Liver (tissue), 9 donors: ENCODE results near the gene SLC17A2. TPM values are rescaled to one million over a fixed set of nuclear protein-coding genes. Genes with fewer than 3 reads are reported as not detected.

Source experiments
- DNase-seq: peaks from one replicate; pipeline ENCODE4 v3.0.0-alpha.2; 2017; ENCODE audit warnings: low spot score
- H3K27ac ChIP-seq, 2 donors: one replicate each; pipeline ENCODE4 v1.7.0; 2013; ENCODE audit warnings: inconsistent platforms in 2 of 2, low read length in 2 of 2, control low read depth in 1 of 2, low read depth in 1 of 2, mild to moderate bottlenecking in 1 of 2
- H3K27me3 ChIP-seq, 4 donors: one replicate each; pipeline versions ENCODE4 v1.6.1 to v1.7.0; 2013; ENCODE audit warnings: low read length in 3 of 4, inconsistent platforms in 1 of 4, mild to moderate bottlenecking in 1 of 4, moderate library complexity in 1 of 4; ENCODE audit not compliant: control insufficient read depth in 4 of 4, insufficient read depth in 4 of 4
- H3K36me3 ChIP-seq, 4 donors: one replicate each; pipeline versions ENCODE4 v1.6.1 to v1.7.0; 2013; ENCODE audit warnings: low read length in 3 of 4, mild to moderate bottlenecking in 3 of 4, low read depth in 1 of 4, moderate library complexity in 1 of 4; ENCODE audit not compliant: control insufficient read depth in 4 of 4, insufficient read depth in 3 of 4
- H3K4me1 ChIP-seq, 4 donors: one replicate each; pipeline versions ENCODE4 v1.6.1 to v1.7.0; 2013; ENCODE audit warnings: low read length in 3 of 4, mild to moderate bottlenecking in 3 of 4, moderate library complexity in 1 of 4; ENCODE audit not compliant: control insufficient read depth in 4 of 4, insufficient read depth in 4 of 4
- H3K4me3 ChIP-seq, 3 donors: one replicate each; pipeline versions ENCODE4 v1.6.1 to v1.7.0; 2013; ENCODE audit warnings: low read length in 3 of 3, control low read depth in 1 of 3, low read depth in 1 of 3, mild to moderate bottlenecking in 1 of 3
- H3K9ac ChIP-seq, 2 donors: one replicate each; pipeline ENCODE4 v1.7.0; 2013; ENCODE audit warnings: low read length in 2 of 2, mild to moderate bottlenecking in 2 of 2, moderate library complexity in 2 of 2, control low read depth in 1 of 2, low read depth in 1 of 2
- H3K9me3 ChIP-seq, 4 donors: one replicate each; pipeline versions ENCODE4 v1.6.1 to v1.7.0; 2013; ENCODE audit warnings: low read length in 3 of 4; ENCODE audit not compliant: control insufficient read depth in 4 of 4
- ATF3 ChIP-seq: IDR thresholded peaks from 2 replicates; pipeline ENCODE4 v1.6.1; 2016; ENCODE audit warnings: antibody characterized with exemption
- FOXA1 ChIP-seq: IDR thresholded peaks from 2 replicates; pipeline ENCODE4 v1.6.1; 2016; ENCODE audit warnings: antibody characterized with exemption
- GABPA ChIP-seq, 2 donors: IDR thresholded peaks in 1 of 2; conservative IDR thresholded peaks in 1 of 2; 2 replicates each; pipeline ENCODE4 v1.6.1; 2016; ENCODE audit warnings: antibody characterized with exemption in 2 of 2, mild to moderate bottlenecking in 1 of 2, moderate library complexity in 1 of 2
- HNF4A ChIP-seq, 2 donors: conservative IDR thresholded peaks; 2 replicates each; pipeline ENCODE4 v1.6.1; 2016; ENCODE audit warnings: antibody characterized with exemption in 2 of 2, mild to moderate bottlenecking in 2 of 2
- HNF4G ChIP-seq: IDR thresholded peaks from 2 replicates; pipeline ENCODE4 v1.6.1; 2016; ENCODE audit warnings: antibody characterized with exemption
- JUND ChIP-seq, 2 donors: IDR thresholded peaks; 2 replicates each; pipeline ENCODE4 v1.6.1; 2016; ENCODE audit warnings: antibody characterized with exemption in 2 of 2
- NR2F2 ChIP-seq: IDR thresholded peaks from 2 replicates; pipeline ENCODE4 v1.6.1; 2016; ENCODE audit warnings: antibody characterized with exemption
- RAD21 ChIP-seq, 2 donors: IDR thresholded peaks; 2 replicates each; pipeline ENCODE4 v1.6.1; 2016; ENCODE audit warnings: antibody characterized with exemption in 2 of 2, mild to moderate bottlenecking in 2 of 2
- SP1 ChIP-seq: IDR thresholded peaks from 2 replicates; pipeline ENCODE4 v1.6.1; 2018; ENCODE audit warnings: antibody characterized with exemption, mild to moderate bottlenecking
- TAF1 ChIP-seq: conservative IDR thresholded peaks from 2 replicates; pipeline ENCODE4 v1.6.1; 2016; ENCODE audit warnings: antibody characterized with exemption, mild to moderate bottlenecking
- YY1 ChIP-seq: IDR thresholded peaks from 2 replicates; pipeline ENCODE4 v1.6.1; 2016; ENCODE audit warnings: antibody characterized with exemption, mild to moderate bottlenecking
- WGBS: extraction: QIAGEN DNeasy Blood & Tissue Kit; methylation state at CpG from one replicate; pipeline ENCODE4 v1.1.7; 2013; 5-methylcytosine and 5-hydroxymethylcytosine counted together
- polyA plus RNA-seq, 2 donors: library from polyadenylated mRNA; stranded (reverse) in 1 of 2; unstranded in 1 of 2; fragments of 200-250 nt in 1 of 2; fragments of >200 nt in 1 of 2; fragmentation: Nextera tagmentation in 1 of 2; extraction: Ambion mirVana in 1 of 2; gene quantifications; one replicate each; pipeline versions ENCODE4 v1.2.1 to v1.2.3, GENCODE V29; 2013 to 2015
- total RNA-seq, 2 donors: library from RNA; depleted of rRNA; stranded (reverse); fragments of >200 nt; gene quantifications; one replicate each; pipeline ENCODE4 v1.2.3, GENCODE V29; 2014
- TF ChIP-seq, protein P1 (sequence below): IDR thresholded peaks from 2 replicates; pipeline ENCODE4 v1.6.1; 2016; ENCODE audit warnings: antibody characterized with exemption
- TF ChIP-seq, protein P2 (sequence below): fragments of 150-350 bp; IDR thresholded peaks from 2 replicates; pipeline ENCODE4 v1.5.1; 2017; ENCODE audit warnings: improper control_type of control experiment, low read depth, low read length; ENCODE audit not compliant: missing input control
- TF ChIP-seq, protein P3 (sequence below): IDR thresholded peaks from 2 replicates; pipeline ENCODE4 v1.6.1; 2016; ENCODE audit warnings: antibody characterized with exemption
- TF ChIP-seq, protein P4 (sequence below): IDR thresholded peaks from 2 replicates; pipeline ENCODE4 v1.6.1; 2016; ENCODE audit warnings: antibody characterized with exemption, mild to moderate bottlenecking
- donor health status: healthy.
- donor health status: healthy.
- donor health status: healthy.
- donor health status: healthy.
- donor health status: healthy.

SLC17A2 gene
- total and polyA plus RNA-seq, 4 donors: 26.2 to 88.1 (median 37.8) TPM

DNA sequence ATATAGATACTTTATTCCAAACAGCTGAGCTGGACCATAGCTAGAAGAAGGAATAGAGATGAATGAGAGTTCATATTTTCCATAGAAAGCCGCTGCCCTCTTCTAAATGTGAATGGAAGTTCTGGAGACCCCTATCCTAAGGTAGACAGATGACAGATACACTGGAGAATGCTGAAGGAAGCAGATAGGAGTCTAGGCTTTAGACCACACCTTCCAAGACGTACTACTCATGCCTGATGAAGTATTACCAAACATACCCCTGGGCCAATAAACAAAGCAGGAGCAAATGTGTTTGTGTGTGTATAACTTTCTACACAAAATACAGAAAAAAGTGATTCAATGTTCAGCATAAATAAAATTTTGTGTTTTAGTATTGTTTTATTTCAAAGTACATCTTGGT lies 9.1 kb upstream of the SLC17A2 start:
- WGBS: 89% methylated on average over 2 of the region's 2 CpGs
- H3K4me1 ChIP-seq: no peaks in the 10 kb centered on the region
- H3K4me3 ChIP-seq: no peak overlapping the region
- H3K27me3 ChIP-seq: no peaks in the 10 kb centered on the region
- H3K27ac ChIP-seq: no peak overlapping the region
- DNase-seq: no peak
- H3K9me3 ChIP-seq: no peaks in the 10 kb centered on the region
- H3K9ac ChIP-seq: no peak overlapping the region
- H3K36me3 ChIP-seq: no peaks in the 10 kb centered on the region
- TF ChIP-seq HNF4G: no peak
- TF ChIP-seq TAF1: no peak
- TF ChIP-seq NR2F2: no peak
- TF ChIP-seq FOXA1: no peak

DNA sequence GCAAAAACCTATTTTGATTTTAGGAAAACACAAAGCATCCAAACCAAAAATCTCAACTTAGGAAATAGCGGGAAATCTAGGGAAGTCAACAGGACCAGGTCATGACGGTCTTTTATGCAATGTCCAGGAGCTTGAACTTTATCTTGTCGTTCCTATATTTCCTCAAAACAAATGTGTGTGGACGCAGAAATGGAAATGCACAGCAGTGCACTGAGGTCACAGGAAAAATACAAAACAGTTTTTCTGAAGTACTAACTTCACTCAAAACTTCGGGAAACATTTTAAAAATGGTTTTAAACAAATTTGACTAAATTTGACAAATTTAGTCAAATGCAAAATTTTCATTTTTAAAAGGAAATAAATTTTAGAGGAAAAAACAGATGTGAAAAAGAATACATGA lies 5.5 kb upstream of the SLC17A2 start:
- DNase-seq: no peak
- H3K27me3 ChIP-seq: no peaks in the 10 kb centered on the region
- no peak for TF ChIP-seq HNF4A (conservative IDR thresholded peaks at IDR 0.05)
- TF ChIP-seq GABPA (IDR thresholded peaks at IDR 0.05 in 1 of 2, conservative IDR thresholded peaks at IDR 0.05 in 1 of 2): no peak
- TF ChIP-seq JUND (IDR thresholded peaks at IDR 0.05): no peak
- no peak for TF ChIP-seq SP1
- TF ChIP-seq, protein P1, sequence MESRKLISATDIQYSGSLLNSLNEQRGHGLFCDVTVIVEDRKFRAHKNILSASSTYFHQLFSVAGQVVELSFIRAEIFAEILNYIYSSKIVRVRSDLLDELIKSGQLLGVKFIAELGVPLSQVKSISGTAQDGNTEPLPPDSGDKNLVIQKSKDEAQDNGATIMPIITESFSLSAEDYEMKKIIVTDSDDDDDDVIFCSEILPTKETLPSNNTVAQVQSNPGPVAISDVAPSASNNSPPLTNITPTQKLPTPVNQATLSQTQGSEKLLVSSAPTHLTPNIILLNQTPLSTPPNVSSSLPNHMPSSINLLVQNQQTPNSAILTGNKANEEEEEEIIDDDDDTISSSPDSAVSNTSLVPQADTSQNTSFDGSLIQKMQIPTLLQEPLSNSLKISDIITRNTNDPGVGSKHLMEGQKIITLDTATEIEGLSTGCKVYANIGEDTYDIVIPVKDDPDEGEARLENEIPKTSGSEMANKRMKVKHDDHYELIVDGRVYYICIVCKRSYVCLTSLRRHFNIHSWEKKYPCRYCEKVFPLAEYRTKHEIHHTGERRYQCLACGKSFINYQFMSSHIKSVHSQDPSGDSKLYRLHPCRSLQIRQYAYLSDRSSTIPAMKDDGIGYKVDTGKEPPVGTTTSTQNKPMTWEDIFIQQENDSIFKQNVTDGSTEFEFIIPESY: no peak
- TF ChIP-seq, protein P2, sequence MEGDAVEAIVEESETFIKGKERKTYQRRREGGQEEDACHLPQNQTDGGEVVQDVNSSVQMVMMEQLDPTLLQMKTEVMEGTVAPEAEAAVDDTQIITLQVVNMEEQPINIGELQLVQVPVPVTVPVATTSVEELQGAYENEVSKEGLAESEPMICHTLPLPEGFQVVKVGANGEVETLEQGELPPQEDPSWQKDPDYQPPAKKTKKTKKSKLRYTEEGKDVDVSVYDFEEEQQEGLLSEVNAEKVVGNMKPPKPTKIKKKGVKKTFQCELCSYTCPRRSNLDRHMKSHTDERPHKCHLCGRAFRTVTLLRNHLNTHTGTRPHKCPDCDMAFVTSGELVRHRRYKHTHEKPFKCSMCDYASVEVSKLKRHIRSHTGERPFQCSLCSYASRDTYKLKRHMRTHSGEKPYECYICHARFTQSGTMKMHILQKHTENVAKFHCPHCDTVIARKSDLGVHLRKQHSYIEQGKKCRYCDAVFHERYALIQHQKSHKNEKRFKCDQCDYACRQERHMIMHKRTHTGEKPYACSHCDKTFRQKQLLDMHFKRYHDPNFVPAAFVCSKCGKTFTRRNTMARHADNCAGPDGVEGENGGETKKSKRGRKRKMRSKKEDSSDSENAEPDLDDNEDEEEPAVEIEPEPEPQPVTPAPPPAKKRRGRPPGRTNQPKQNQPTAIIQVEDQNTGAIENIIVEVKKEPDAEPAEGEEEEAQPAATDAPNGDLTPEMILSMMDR: no peak
- no peak for TF ChIP-seq ATF3
- no peak overlapping the region for H3K27ac ChIP-seq
- H3K4me1 ChIP-seq: peaks cover 2 to 16% (median 6%) of the 10 kb centered on the region in 4 donors
- no peaks in the 10 kb centered on the region for H3K36me3 ChIP-seq
- no peaks in the 10 kb centered on the region for H3K9me3 ChIP-seq
- 85% methylated on average over 5 of the region's 5 CpGs for WGBS
- no peak overlapping the region for H3K9ac ChIP-seq
- no peak overlapping the region for H3K4me3 ChIP-seq

DNA sequence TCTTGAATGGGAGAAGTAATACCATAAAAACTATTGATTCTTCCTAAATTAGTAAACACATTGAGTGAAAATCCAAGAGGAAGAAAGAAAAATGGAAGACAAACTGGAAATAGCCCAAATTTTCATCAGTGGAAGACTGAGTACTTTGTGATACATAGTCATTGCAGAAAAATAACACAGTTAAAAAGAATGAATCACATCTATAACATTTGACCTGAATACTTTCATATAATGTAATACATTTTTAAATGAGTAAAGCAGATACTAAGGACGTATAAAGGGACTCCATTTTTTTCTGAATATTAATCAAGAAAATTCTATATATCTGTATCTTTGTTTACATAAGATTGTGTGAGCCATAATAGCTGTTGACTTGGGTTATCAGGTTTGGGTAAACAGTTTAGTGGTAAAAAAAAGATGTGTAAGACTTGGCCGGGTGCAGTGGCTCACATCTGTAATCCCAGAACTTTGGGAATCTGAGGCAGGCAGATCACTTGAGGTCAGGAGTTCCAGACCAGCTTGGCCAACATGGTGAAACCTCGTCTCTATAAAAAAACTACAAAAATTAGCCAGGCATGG lies 4.3 kb upstream of the SLC17A2 start:
- WGBS: 71% methylated on average over 3 of the region's 3 CpGs
- Histone ChIP-seq H3K27ac (no peak overlapping the region), H3K36me3 (no peaks in the 10 kb centered on the region)

More for the DNA sequence above, 4.3 kb upstream of the SLC17A2 start:
- Histone ChIP-seq H3K9ac (no peak overlapping the region), H3K4me1 (peaks cover 4 to 19% (median 8%) of the 10 kb centered on the region in 4 donors), H3K9me3 (no peaks in the 10 kb centered on the region), H3K4me3 (no peak overlapping the region), H3K27me3 (no peaks in the 10 kb centered on the region)
- TF ChIP-seq GABPA (IDR thresholded peaks at IDR 0.05 in 1 of 2, conservative IDR thresholded peaks at IDR 0.05 in 1 of 2) (no peak), ATF3 (no peak), HNF4G (no peak), JUND (IDR thresholded peaks at IDR 0.05) (no peak), YY1 (no peak), NR2F2 (no peak), HNF4A (conservative IDR thresholded peaks at IDR 0.05) (no peak), RAD21 (IDR thresholded peaks at IDR 0.05) (no peak), FOXA1 (no peak), TAF1 (no peak)
- TF ChIP-seq, protein P3, sequence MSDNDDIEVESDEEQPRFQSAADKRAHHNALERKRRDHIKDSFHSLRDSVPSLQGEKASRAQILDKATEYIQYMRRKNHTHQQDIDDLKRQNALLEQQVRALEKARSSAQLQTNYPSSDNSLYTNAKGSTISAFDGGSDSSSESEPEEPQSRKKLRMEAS: no peak
- TF ChIP-seq, protein P1: no peak
- TF ChIP-seq, protein P4, sequence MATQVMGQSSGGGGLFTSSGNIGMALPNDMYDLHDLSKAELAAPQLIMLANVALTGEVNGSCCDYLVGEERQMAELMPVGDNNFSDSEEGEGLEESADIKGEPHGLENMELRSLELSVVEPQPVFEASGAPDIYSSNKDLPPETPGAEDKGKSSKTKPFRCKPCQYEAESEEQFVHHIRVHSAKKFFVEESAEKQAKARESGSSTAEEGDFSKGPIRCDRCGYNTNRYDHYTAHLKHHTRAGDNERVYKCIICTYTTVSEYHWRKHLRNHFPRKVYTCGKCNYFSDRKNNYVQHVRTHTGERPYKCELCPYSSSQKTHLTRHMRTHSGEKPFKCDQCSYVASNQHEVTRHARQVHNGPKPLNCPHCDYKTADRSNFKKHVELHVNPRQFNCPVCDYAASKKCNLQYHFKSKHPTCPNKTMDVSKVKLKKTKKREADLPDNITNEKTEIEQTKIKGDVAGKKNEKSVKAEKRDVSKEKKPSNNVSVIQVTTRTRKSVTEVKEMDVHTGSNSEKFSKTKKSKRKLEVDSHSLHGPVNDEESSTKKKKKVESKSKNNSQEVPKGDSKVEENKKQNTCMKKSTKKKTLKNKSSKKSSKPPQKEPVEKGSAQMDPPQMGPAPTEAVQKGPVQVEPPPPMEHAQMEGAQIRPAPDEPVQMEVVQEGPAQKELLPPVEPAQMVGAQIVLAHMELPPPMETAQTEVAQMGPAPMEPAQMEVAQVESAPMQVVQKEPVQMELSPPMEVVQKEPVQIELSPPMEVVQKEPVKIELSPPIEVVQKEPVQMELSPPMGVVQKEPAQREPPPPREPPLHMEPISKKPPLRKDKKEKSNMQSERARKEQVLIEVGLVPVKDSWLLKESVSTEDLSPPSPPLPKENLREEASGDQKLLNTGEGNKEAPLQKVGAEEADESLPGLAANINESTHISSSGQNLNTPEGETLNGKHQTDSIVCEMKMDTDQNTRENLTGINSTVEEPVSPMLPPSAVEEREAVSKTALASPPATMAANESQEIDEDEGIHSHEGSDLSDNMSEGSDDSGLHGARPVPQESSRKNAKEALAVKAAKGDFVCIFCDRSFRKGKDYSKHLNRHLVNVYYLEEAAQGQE: no peak
- DNase-seq: no peak
